ENCODE results near the gene TLL2. TPM values are rescaled to one million over a fixed set of nuclear protein-coding genes. Genes with fewer than 3 reads are reported as not detected.

The TLL2 gene
- total and polyA plus RNA-seq, 2 donors (not counting 3 experiments of a cell fraction or from before 2014, with no cell fraction given): 0.03 to 0.20 TPM

DNA sequence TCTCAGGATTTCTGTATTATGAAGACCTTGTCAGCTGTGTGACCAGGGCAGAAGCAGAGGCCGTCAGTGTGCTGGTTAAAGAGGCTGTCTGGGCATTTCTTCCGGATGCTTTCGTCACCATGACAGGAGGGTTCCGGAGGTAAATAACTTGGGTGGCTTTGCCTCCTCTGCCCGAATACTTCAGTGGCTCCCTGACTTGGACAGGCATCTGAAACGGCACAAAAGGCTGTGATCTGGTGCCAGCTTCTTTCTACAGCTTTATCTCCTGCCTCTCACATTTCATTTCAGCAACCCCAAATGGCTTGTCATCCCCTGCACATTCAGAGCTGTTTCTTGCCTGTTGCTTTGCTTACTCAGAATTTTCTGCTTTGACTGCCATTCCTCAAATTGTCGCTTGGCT is 186.3 kb downstream of the TLL2 start:
- DNase-seq (ENCODE audit: low read depth, low spot score) (no peak), FAIRE-seq (no peak)
- POLR2A ChIA-PET: no interaction called here
- dilution Hi-C loops (cut with MboI; ENCODE audit: extremely low pct_ligation_motif_present, low sequenced_read_pairs) (no loop called here), intact Hi-C loops (cut with micrococcal nuclease) (no loop called here)
- no peaks in the 10 kb centered on the region for H3K79me2 ChIP-seq (ENCODE audit: control insufficient read depth, insufficient read depth, low read length)
- no TSS peak for BruUV-seq (replicated peaks)
- H3K9me3 ChIP-seq (replicated peaks; ENCODE audit: control insufficient read depth, insufficient read depth, low read length): no peaks in the 10 kb centered on the region
- H3K36me3 ChIP-seq (ENCODE audit: control insufficient read depth in 2 of 2, extremely low read depth in 1 of 2, insufficient read depth in 2 of 2, low read length in 2 of 2): no peaks in the 10 kb centered on the region
- no peak overlapping the region for H2AFZ ChIP-seq (ENCODE audit: low read depth, low read length)
- no peak overlapping the region for H3K4me3 ChIP-seq (replicated peaks in 1 of 3; ENCODE audit: insufficient read depth in 1 of 3, low read depth in 1 of 3, low read length in 3 of 3)
- H4K20me1 ChIP-seq (replicated peaks; ENCODE audit: control insufficient read depth, extremely low read depth, insufficient read depth, low read length): no peaks in the 10 kb centered on the region
- no peaks in the 10 kb centered on the region for H3K27me3 ChIP-seq (ENCODE audit: control insufficient read depth in 2 of 2, insufficient read depth in 2 of 2, low read length in 2 of 2)
- no peaks in the 10 kb centered on the region for H3K4me1 ChIP-seq (ENCODE audit: control insufficient read depth, extremely low read depth, insufficient read depth, low read length)
- H3K27ac ChIP-seq (ENCODE audit: insufficient read depth, low read depth, low read length): no peak overlapping the region
- CTCF ChIA-PET: interaction anchor here (1.0 to 1.3 kb wide), 2 partner anchors 98 to 311 kb away, joined by 3 read pairs; no protein-coding TSS in a partner anchor
- H3K9me1 ChIP-seq (replicated peaks; ENCODE audit: control insufficient read depth, extremely low read depth, insufficient read depth, low read length): no peaks in the 10 kb centered on the region
- no peak overlapping the region for H3K4me2 ChIP-seq (ENCODE audit: insufficient read depth, low read length)
- TF ChIP-seq POLR2A (IDR thresholded peaks at IDR 0.05; ENCODE audit: low read depth, low read length): no peak
- no peak for TF ChIP-seq EZH2 (IDR thresholded peaks at IDR 0.05; ENCODE audit: borderline replicate concordance, low read depth, low read length, severe bottlenecking)
- TF ChIP-seq, protein P1, sequence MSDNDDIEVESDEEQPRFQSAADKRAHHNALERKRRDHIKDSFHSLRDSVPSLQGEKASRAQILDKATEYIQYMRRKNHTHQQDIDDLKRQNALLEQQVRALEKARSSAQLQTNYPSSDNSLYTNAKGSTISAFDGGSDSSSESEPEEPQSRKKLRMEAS (IDR thresholded peaks at IDR 0.05; ENCODE audit: insufficient read depth, insufficient read length): no peak
- H3K9ac ChIP-seq (replicated peaks; ENCODE audit: extremely low read depth, insufficient read depth, low read length): no peak overlapping the region

- no peaks in the 10 kb centered on the region for H3K27me3 ChIP-seq (ENCODE audit: control insufficient read depth in 2 of 2, insufficient read depth in 2 of 2, low read length in 2 of 2)
- CTCF ChIA-PET: interaction anchor here (0.8 kb wide), 1 partner anchor 309 kb away, joined by 4 read pairs; no protein-coding TSS in a partner anchor
Measured at GRCh38 chr10:96325719-96326373, 187.9 kb downstream of the TLL2 start.

More at GRCh38 chr10:96325719-96326373, 187.9 kb downstream of the TLL2 start:
- Histone ChIP-seq H3K9me1 (replicated peaks; ENCODE audit: control insufficient read depth, extremely low read depth, insufficient read depth, low read length) (no peaks in the 10 kb centered on the region), H3K4me3 (replicated peaks in 1 of 3; ENCODE audit: insufficient read depth in 1 of 3, low read depth in 1 of 3, low read length in 3 of 3) (no peak overlapping the region), H3K4me1 (ENCODE audit: control insufficient read depth, extremely low read depth, insufficient read depth, low read length) (no peaks in the 10 kb centered on the region), H3K27ac (ENCODE audit: insufficient read depth, low read depth, low read length) (no peak overlapping the region), H3K36me3 (ENCODE audit: control insufficient read depth in 2 of 2, extremely low read depth in 1 of 2, insufficient read depth in 2 of 2, low read length in 2 of 2) (no peaks in the 10 kb centered on the region), H3K9me3 (replicated peaks; ENCODE audit: control insufficient read depth, insufficient read depth, low read length) (no peaks in the 10 kb centered on the region), H4K20me1 (replicated peaks; ENCODE audit: control insufficient read depth, extremely low read depth, insufficient read depth, low read length) (no peaks in the 10 kb centered on the region), H2AFZ (ENCODE audit: low read depth, low read length) (no peak overlapping the region), H3K4me2 (ENCODE audit: insufficient read depth, low read length) (no peak overlapping the region), H3K79me2 (ENCODE audit: control insufficient read depth, insufficient read depth, low read length) (no peaks in the 10 kb centered on the region), H3K9ac (replicated peaks; ENCODE audit: extremely low read depth, insufficient read depth, low read length) (no peak overlapping the region)
- dilution Hi-C loops (cut with MboI; ENCODE audit: extremely low pct_ligation_motif_present, low sequenced_read_pairs) (no loop called here), intact Hi-C loops (cut with micrococcal nuclease) (no loop called here)
- DNase-seq (ENCODE audit: low read depth, low spot score) (no peak), FAIRE-seq (no peak)
- TF ChIP-seq JUN (IDR thresholded peaks at IDR 0.05; ENCODE audit: borderline replicate concordance, insufficient read depth, insufficient read length, low read depth) (no peak), FOS (IDR thresholded peaks at IDR 0.05; ENCODE audit: borderline replicate concordance, insufficient read depth, low read length) (no peak)
- POLR2A ChIA-PET: no interaction called here
- BruUV-seq (replicated peaks): no TSS peak
